Measurements from ENCODE around the gene C2orf81. TPM values are rescaled to one million over a fixed set of nuclear protein-coding genes. Genes with fewer than 3 reads are reported as not detected.
"Not testable (repeated sequence)": the region's sequence is repeated elsewhere in the genome, so short reads cannot be mapped to it uniquely, and the experiment has no call there.

C2orf81 gene
- total and polyA plus RNA-seq, 2 of the 4 experiments (the other 2 are of a cell fraction) = 0.18 to 0.74 TPM

DNA sequence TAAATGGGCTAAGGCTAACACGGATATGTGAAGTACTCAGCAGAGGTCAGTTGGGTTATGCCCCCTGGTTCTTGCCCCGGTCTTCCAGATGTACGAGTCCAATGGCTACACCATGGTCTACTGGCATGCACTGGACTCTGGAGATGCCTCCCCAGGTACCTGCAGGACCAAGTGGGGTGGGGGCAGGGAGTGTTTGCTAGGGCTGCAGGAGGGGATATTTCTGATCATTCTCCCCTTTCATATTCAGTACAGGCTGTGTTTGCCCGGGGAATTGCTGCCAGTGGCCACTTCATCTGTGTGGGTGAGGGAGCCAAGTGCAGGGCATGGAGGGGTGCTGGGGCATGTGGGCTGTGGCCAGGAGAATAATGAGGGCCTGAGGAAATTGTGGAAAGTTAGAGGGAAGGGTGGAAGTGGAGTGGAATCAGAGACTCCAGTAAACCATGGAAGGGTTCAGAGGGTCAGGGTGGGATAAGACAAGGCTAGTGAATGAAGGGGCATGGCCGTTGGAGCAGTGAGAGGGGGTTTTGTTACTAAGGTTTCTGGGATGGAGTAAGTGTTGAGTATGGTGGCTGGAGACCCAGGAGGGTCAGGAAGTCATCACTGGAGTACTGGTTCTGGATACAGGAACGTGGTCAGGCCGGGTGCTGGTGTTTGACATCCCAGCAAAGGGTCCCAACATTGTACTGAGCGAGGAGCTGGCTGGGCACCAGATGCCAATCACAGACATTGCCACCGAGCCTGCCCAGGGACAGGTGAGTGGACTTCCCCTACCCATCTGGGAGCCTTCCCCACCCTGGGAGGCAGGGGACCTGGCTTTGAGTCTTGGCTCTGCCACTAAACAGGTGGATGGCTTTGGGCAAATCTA lies 2.0 kb upstream of the C2orf81 start:
- Histone ChIP-seq H3K4me3 (ENCODE audit: insufficient read depth, low read depth, low read length) (no peak overlapping the region), H2BK15ac (ENCODE audit: low read depth, low read length) (no peak overlapping the region)
- WGBS, 2 experiments (ENCODE audit: extremely low coverage in 2 of 2, insufficient read length in 1 of 2) = 88% methylated on average over 5 of the region's 9 CpGs; no CpG with 5 or more reads in 1 of the 2 experiments

DNA sequence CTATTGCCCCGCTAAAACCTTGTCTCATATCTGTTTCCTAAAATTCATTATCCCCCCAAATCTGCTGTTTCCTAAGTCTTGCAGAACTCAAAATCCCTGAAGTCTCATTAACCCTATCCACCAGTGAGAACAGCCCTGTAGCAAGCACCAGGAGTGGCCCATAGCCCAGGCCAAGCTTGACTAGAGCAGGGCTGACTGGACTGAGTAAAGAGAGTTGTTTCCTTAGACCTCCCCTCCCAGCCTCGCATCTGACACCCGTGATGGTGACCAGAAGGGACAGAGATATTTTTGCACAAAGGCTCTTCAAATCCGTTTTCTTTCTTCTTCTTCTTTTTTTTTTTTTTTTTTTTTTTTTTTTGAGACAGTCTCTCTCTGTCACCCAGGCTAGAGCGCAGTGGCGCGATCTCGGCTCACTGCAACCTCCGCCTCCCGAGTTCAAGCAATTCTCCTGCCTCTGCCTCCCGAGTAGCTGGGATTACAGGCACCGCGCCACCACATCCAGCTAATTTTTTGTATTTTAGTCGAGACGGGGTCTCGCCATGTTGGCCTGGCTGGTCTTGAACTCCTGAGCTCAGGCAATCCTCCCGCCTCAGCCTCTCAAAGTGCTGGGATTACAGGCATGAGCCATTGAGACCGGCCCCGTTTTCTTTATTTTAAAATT lies 846 bp downstream of the C2orf81 start:
- H3K4ac ChIP-seq (ENCODE audit: low read depth, low read length); ATAC-seq (ENCODE audit: low read depth); H3K79me1 ChIP-seq (ENCODE audit: low read depth in 1 of 2, low read length in 2 of 2); H3K23ac ChIP-seq (ENCODE audit: low read depth, low read length); H3K27ac ChIP-seq (ENCODE audit: insufficient read depth, low read length); H2BK20ac ChIP-seq (ENCODE audit: low read depth, low read length); H4K5ac ChIP-seq (ENCODE audit: low read depth, low read length); H3K27me3 ChIP-seq (ENCODE audit: control insufficient read depth, insufficient read depth, low read length); H4K20me1 ChIP-seq (ENCODE audit: insufficient read depth, low read length); H2BK15ac ChIP-seq (ENCODE audit: low read depth, low read length); H3K9me1 ChIP-seq (ENCODE audit: insufficient read depth, low read length); H3K4me1 ChIP-seq (ENCODE audit: control insufficient read depth, insufficient read depth, low read length); intact Hi-C loops (cut with micrococcal nuclease); H2BK120ac ChIP-seq (ENCODE audit: low read depth, low read length); BruUV-seq (replicated peaks); H2BK5ac ChIP-seq (ENCODE audit: low read depth, low read length, poor library complexity, severe bottlenecking); H4K91ac ChIP-seq (ENCODE audit: insufficient read depth, low read depth, low read length); H3K36me3 ChIP-seq (ENCODE audit: control insufficient read depth, insufficient read depth, low read length); H3K4me2 ChIP-seq (ENCODE audit: low read depth, low read length); dilution Hi-C loops (cut with HindIII; ENCODE audit: low sequenced_read_pairs, unreplicated experiment); H2AK5ac ChIP-seq (ENCODE audit: low read depth, low read length); DNase-seq; H3K9me3 ChIP-seq (ENCODE audit: control insufficient read depth, insufficient read depth, low read length); H3K14ac ChIP-seq (replicated peaks; ENCODE audit: low read depth, low read length); H3K18ac ChIP-seq (ENCODE audit: low read depth, low read length); H3K4me3 ChIP-seq (ENCODE audit: insufficient read depth, low read depth, low read length); H2AFZ ChIP-seq (replicated peaks; ENCODE audit: low read length, poor library complexity); in situ Hi-C loops (cut with MboI; ENCODE audit: low sequenced_read_pairs); H3K9ac ChIP-seq (ENCODE audit: low read depth, low read length); H2AK9ac ChIP-seq (replicated peaks; ENCODE audit: low read depth, low read length, poor library complexity); POLR2A ChIA-PET (ENCODE audit: unreplicated experiment); H3K56ac ChIP-seq (ENCODE audit: extremely low read depth, insufficient read depth, low read length): not testable (repeated sequence)
- peak overlapping the region in 1 of 2 experiments; percentile 75; a peak in 1 of 4 replicates for H4K8ac ChIP-seq (ENCODE audit: low read depth in 2 of 2, low read length in 2 of 2)
- CTCF ChIA-PET = interaction anchor here (0.7 kb wide), 1 partner anchor 110 kb away, joined by 3 read pairs; no protein-coding TSS in a partner anchor
- 75% methylated on average over 3 of the region's 19 CpGs; no CpG with 5 or more reads in 1 of the 2 experiments for WGBS, 2 experiments (ENCODE audit: extremely low coverage in 2 of 2, insufficient read length in 1 of 2)

More for the DNA sequence above, 2.0 kb upstream of the C2orf81 start:
- Histone ChIP-seq H3K56ac (ENCODE audit: extremely low read depth, insufficient read depth, low read length) (no peak overlapping the region), H3K4me1 (ENCODE audit: control insufficient read depth, insufficient read depth, low read length) (peaks cover 3% of the 10 kb centered on the region), H2AK5ac (ENCODE audit: low read depth, low read length) (no peak overlapping the region), H3K9me3 (ENCODE audit: control insufficient read depth, insufficient read depth, low read length) (no peaks in the 10 kb centered on the region), H2AK9ac (replicated peaks; ENCODE audit: low read depth, low read length, poor library complexity) (peak overlapping the region; percentile 13), H2AFZ (replicated peaks; ENCODE audit: low read length, poor library complexity) (peak overlapping the region; percentile 5), H3K9ac (ENCODE audit: low read depth, low read length) (no peak overlapping the region), H4K5ac (ENCODE audit: low read depth, low read length) (no peak overlapping the region), H4K20me1 (ENCODE audit: insufficient read depth, low read length) (0 out of 2 replicates have a peak, but pooled peaks cover 3% of the 10 kb centered on the region), H3K18ac (ENCODE audit: low read depth, low read length) (no peak overlapping the region), H2BK5ac (ENCODE audit: low read depth, low read length, poor library complexity, severe bottlenecking) (no peak overlapping the region), H2BK120ac (ENCODE audit: low read depth, low read length) (no peak overlapping the region), H3K79me1 (ENCODE audit: low read depth in 1 of 2, low read length in 2 of 2) (peaks cover 2 to 8% of the 10 kb centered on the region in 2 experiments; a peak in 2 of 4 replicates), H3K4ac (ENCODE audit: low read depth, low read length) (no peak overlapping the region), H3K4me2 (ENCODE audit: low read depth, low read length) (no peak overlapping the region), H4K8ac (ENCODE audit: low read depth in 2 of 2, low read length in 2 of 2) (no peak overlapping the region), H3K36me3 (ENCODE audit: control insufficient read depth, insufficient read depth, low read length) (peaks cover 35% of the 10 kb centered on the region), H3K27ac (ENCODE audit: insufficient read depth, low read length) (no peak overlapping the region), H4K91ac (ENCODE audit: insufficient read depth, low read depth, low read length) (no peak overlapping the region), H3K23ac (ENCODE audit: low read depth, low read length) (no peak overlapping the region), H3K14ac (replicated peaks; ENCODE audit: low read depth, low read length) (no peak overlapping the region), H3K27me3 (ENCODE audit: control insufficient read depth, insufficient read depth, low read length) (no peaks in the 10 kb centered on the region), H3K9me1 (ENCODE audit: insufficient read depth, low read length) (peaks cover 7% of the 10 kb centered on the region), H2BK20ac (ENCODE audit: low read depth, low read length) (no peak overlapping the region)
- no TSS peak for BruUV-seq (replicated peaks)
- intact Hi-C loops (cut with micrococcal nuclease) = no loop called here
- CTCF ChIA-PET = no interaction called here
- no peak for ATAC-seq (ENCODE audit: low read depth)
- no peak for DNase-seq
- TF ChIP-seq, protein P1, sequence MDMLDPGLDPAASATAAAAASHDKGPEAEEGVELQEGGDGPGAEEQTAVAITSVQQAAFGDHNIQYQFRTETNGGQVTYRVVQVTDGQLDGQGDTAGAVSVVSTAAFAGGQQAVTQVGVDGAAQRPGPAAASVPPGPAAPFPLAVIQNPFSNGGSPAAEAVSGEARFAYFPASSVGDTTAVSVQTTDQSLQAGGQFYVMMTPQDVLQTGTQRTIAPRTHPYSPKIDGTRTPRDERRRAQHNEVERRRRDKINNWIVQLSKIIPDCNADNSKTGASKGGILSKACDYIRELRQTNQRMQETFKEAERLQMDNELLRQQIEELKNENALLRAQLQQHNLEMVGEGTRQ (IDR thresholded peaks at IDR 0.05; ENCODE audit: low read depth, low read length) = no peak
- no peak for TF ChIP-seq MAFK (IDR thresholded peaks at IDR 0.05; ENCODE audit: low read depth, low read length)
- dilution Hi-C loops (cut with HindIII; ENCODE audit: low sequenced_read_pairs, unreplicated experiment) = no loop called here
- in situ Hi-C loops (cut with MboI; ENCODE audit: low sequenced_read_pairs) = no loop called here
- POLR2A ChIA-PET (ENCODE audit: unreplicated experiment) = no interaction called here

All from IMR-90 (cell line).